BJ (cell line): Measurements from ENCODE around the gene PRDX2. TPM values are rescaled to one million over a fixed set of nuclear protein-coding genes. Genes with fewer than 3 reads are reported as not detected.

Experiments
- CTCF ChIA-PET: fragments of 350-600 bp; formaldehyde crosslinking; extraction: SDS; loops from one replicate; lab custom pipeline; 2021; ENCODE audit warnings: antibody characterized with exemption, inconsistent platforms; lab: Yijun Ruan, JAX
- POLR2A ChIA-PET: fragments of 300-600 bp; sonication (Branson Sonifier 250); formaldehyde crosslinking; extraction: SDS; loops from one replicate; lab custom pipeline; 2021; ENCODE audit warnings: antibody characterized with exemption; lab: Charles Lee
- DNase-seq: peaks from one replicate; pipeline ENCODE4 v3.0.0-alpha.2; 2011; ENCODE audit warnings: low read depth
- H3K27me3 ChIP-seq: 2 replicates; pipeline ENCODE4 v1.6.0; 2011; ENCODE audit warnings: low read length; ENCODE audit not compliant: control insufficient read depth, insufficient read depth
- H3K36me3 ChIP-seq: 2 replicates; pipeline ENCODE4 v1.5.1; 2011; ENCODE audit warnings: low read length; ENCODE audit not compliant: control insufficient read depth, insufficient read depth
- H3K4me3 ChIP-seq: 2 replicates; pipeline ENCODE4 v1.5.1; 2011; ENCODE audit warnings: low read depth, mild to moderate bottlenecking, control low read depth, low read length
- CTCF ChIP-seq: IDR thresholded peaks from 2 replicates; pipeline ENCODE4 v1.5.1; 2011; ENCODE audit warnings: low read depth, mild to moderate bottlenecking, control low read depth, inconsistent platforms, low read length, moderate library complexity; ENCODE audit not compliant: insufficient read depth
- polyA plus RNA-seq: library from polyadenylated mRNA; depleted of rRNA; stranded (reverse); fragments of >200 nt; gene quantifications from 2 replicates; pipeline ENCODE4 v1.2.3, GENCODE V29; 2011; rRNA removed
- small RNA-seq: library from RNA; depleted of rRNA; stranded (forward); fragments of <200 nt; gene quantifications from one replicate; pipeline ENCODE3, GENCODE V24; 2012; ENCODE audit warnings: low replicate concordance, low read depth; ENCODE audit not compliant: insufficient read length

The PRDX2 gene
- polyA plus RNA-seq, 1 experiment: 267 TPM

GRCh38 chr19:12750851-12751250 lies 50.7 kb downstream of the PRDX2 start:
- ChIA-PET CTCF (interaction anchor here (2.1 to 7.6 kb wide), 2 partner anchors 10 to 15 kb away, joined by 14 to 62 read pairs; no protein-coding TSS in a partner anchor), POLR2A (no interaction called here)
- DNase-seq: no peak
- H3K36me3 ChIP-seq: peaks cover 9% of the 10 kb centered on the region
- no peak overlapping the region for H3K4me3 ChIP-seq
- H3K27me3 ChIP-seq: peaks cover 7% of the 10 kb centered on the region
- no peak for TF ChIP-seq CTCF

- peaks cover 11% of the 10 kb centered on the region for H3K36me3 ChIP-seq
- POLR2A ChIA-PET: interaction anchor here (0.5 kb wide), 1 partner anchor 72 kb away, joined by 4 read pairs; no protein-coding TSS in a partner anchor
- CTCF ChIA-PET: interaction anchor here (0.8 to 4.7 kb wide), 3 partner anchors 6 to 92 kb away, joined by 3 to 33 read pairs (median 14); no protein-coding TSS in a partner anchor
- peaks cover 7% of the 10 kb centered on the region for H3K27me3 ChIP-seq
- no peak for DNase-seq
- TF ChIP-seq CTCF: no peak
- no peak overlapping the region for H3K4me3 ChIP-seq
Measured at GRCh38 chr19:12749938-12750521, 51.6 kb downstream of the PRDX2 start.

- no peak overlapping the region for H3K4me3 ChIP-seq
- peaks cover 13% of the 10 kb centered on the region for H3K36me3 ChIP-seq
- ChIA-PET CTCF (interaction anchor here (1.1 to 4.7 kb wide), 2 partner anchors 8 to 100 kb away, joined by 4 to 33 read pairs; no protein-coding TSS in a partner anchor), POLR2A (no interaction called here)
- DNase-seq: no peak
- TF ChIP-seq CTCF: no peak
- H3K27me3 ChIP-seq: peaks cover 4% of the 10 kb centered on the region
Measured at GRCh38 chr19:12748489-12748888, 53.1 kb downstream of the PRDX2 start.

Small RNA genes within 50 kb of the gene (small RNA-seq; reads per million reads assigned to genes)
- not detected for gene MIR5684

Other genes with a start within 250 kb of the PRDX2 start
- gene ZNF490, start 191.0 kb downstream of the PRDX2 start, polyA plus RNA-seq: 1.6 and 3.7 TPM in 2 replicates
- gene ZNF791, start 190.9 kb downstream of the PRDX2 start, polyA plus RNA-seq: 7.7 and 10.5 TPM in 2 replicates
- gene MAN2B1, start 135.1 kb downstream of the PRDX2 start, polyA plus RNA-seq: 31.7 and 66.9 TPM in 2 replicates
- gene WDR83, start 135.0 kb downstream of the PRDX2 start, polyA plus RNA-seq: 6.1 and 9.3 TPM in 2 replicates
- gene DHPS, start 119.9 kb downstream of the PRDX2 start, polyA plus RNA-seq: 64.7 and 92.2 TPM in 2 replicates
- not detected in 2 replicates for gene GNG14, start 113.8 kb downstream of the PRDX2 start, polyA plus RNA-seq
- gene FBXW9, start 105.2 kb downstream of the PRDX2 start, polyA plus RNA-seq: 7.7 and 13.6 TPM in 2 replicates
- gene TNPO2, start 77.9 kb downstream of the PRDX2 start, polyA plus RNA-seq: 49.6 and 77.3 TPM in 2 replicates
- 161 and 181 TPM in 2 replicates for gene TRIR, start 67.1 kb downstream of the PRDX2 start, polyA plus RNA-seq
- gene GET3, start 64.3 kb downstream of the PRDX2 start, polyA plus RNA-seq: 163 and 250 TPM in 2 replicates
- not detected in 2 replicates for gene BEST2, start 50.0 kb downstream of the PRDX2 start, polyA plus RNA-seq
- 6.3 and 10.4 TPM in 2 replicates for gene HOOK2, start 26.2 kb downstream of the PRDX2 start, polyA plus RNA-seq
- 36.8 and 49.4 TPM in 2 replicates for gene JUNB, start 10.3 kb downstream of the PRDX2 start, polyA plus RNA-seq
- gene THSD8, start 269 bp upstream of the PRDX2 start, polyA plus RNA-seq: 0.75 and 2.6 TPM in 2 replicates
- 19.9 and 30.3 TPM in 2 replicates for gene RNASEH2A, start 4.8 kb upstream of the PRDX2 start, polyA plus RNA-seq
- gene RTBDN, start 32.8 kb upstream of the PRDX2 start, polyA plus RNA-seq: 0.31 TPM in 1 of 2 replicates, not detected in the other
- 0.25 TPM in 1 of 2 replicates, not detected in the other for gene MAST1, start 36.7 kb upstream of the PRDX2 start, polyA plus RNA-seq
- 39.1 and 68.8 TPM in 2 replicates for gene DNASE2, start 79.6 kb upstream of the PRDX2 start, polyA plus RNA-seq
- gene KLF1, start 85.4 kb upstream of the PRDX2 start, polyA plus RNA-seq: not detected in 2 replicates
- 11.5 and 20.9 TPM in 2 replicates for gene GCDH, start 89.4 kb upstream of the PRDX2 start, polyA plus RNA-seq
- 0.29 and 0.43 TPM in 2 replicates for gene SYCE2, start 117.5 kb upstream of the PRDX2 start, polyA plus RNA-seq
- 15.5 and 33.6 TPM in 2 replicates for gene FARSA, start 131.9 kb upstream of the PRDX2 start, polyA plus RNA-seq
- 1,647 and 1,829 TPM in 2 replicates for gene CALR, start 136.8 kb upstream of the PRDX2 start, polyA plus RNA-seq
- gene RAD23A, start 144.1 kb upstream of the PRDX2 start, polyA plus RNA-seq: 49.2 and 75.1 TPM in 2 replicates
- 45.0 and 45.5 TPM in 2 replicates for gene GADD45GIP1, start 155.4 kb upstream of the PRDX2 start, polyA plus RNA-seq
- not detected in 2 replicates for gene DAND5, start 167.8 kb upstream of the PRDX2 start, polyA plus RNA-seq
- 12.8 and 29.4 TPM in 2 replicates for gene NFIX, start 193.7 kb upstream of the PRDX2 start, polyA plus RNA-seq